GM12801 (cell line): ENCODE data around the gene ASPDH.

Experiments used
- TF ChIP-seq, protein P1 (sequence below): IDR thresholded peaks from one replicate; pipeline ENCODE4 v1.5.1; 2011; ENCODE audit warnings: control low read depth; ENCODE audit not compliant: insufficient read length; ENCODE audit errors: extremely low read depth

Gene ASPDH

DNA sequence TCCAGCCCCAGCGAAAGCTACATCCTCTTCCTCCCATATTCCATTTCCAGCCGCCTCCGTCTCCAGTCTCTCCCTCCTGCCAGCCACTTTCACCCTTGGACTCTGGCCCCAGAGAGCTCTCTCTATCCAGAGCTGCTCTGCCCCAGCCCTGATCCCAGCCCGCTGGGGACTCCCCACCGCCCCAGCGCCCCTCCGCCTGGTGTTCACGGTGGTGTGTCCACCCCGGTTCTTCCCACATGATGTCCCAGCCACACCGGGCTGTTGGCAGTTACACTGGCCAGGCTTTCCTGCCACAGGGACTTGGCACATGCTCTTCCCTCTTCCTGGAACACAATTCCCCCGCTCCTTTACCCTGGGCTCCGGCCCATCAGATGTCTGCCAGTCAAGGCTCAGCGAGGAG is 48.7 kb downstream of the ASPDH start:
- TF ChIP-seq, protein P1, sequence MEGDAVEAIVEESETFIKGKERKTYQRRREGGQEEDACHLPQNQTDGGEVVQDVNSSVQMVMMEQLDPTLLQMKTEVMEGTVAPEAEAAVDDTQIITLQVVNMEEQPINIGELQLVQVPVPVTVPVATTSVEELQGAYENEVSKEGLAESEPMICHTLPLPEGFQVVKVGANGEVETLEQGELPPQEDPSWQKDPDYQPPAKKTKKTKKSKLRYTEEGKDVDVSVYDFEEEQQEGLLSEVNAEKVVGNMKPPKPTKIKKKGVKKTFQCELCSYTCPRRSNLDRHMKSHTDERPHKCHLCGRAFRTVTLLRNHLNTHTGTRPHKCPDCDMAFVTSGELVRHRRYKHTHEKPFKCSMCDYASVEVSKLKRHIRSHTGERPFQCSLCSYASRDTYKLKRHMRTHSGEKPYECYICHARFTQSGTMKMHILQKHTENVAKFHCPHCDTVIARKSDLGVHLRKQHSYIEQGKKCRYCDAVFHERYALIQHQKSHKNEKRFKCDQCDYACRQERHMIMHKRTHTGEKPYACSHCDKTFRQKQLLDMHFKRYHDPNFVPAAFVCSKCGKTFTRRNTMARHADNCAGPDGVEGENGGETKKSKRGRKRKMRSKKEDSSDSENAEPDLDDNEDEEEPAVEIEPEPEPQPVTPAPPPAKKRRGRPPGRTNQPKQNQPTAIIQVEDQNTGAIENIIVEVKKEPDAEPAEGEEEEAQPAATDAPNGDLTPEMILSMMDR: no peak

DNA sequence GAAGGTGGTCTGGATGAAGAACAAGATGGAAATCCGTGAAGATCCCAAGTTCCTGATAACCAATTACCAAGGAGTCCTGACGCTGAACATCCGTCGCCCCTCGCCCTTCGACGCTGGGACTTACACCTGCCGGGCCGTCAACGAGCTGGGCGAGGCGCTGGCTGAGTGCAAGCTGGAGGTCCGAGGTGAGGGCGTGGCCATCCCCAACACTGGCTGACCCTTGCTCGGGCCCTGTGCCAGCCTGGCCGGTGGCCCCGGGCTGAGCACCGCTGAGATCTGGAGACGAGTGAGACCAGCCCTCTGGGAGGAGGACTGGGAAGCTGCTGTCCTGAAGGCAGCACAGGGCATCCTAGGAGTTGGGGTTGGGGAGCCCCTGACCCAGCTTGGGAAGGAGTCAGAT is 49.4 kb downstream of the ASPDH start:
- TF ChIP-seq, protein P1: no peak

DNA sequence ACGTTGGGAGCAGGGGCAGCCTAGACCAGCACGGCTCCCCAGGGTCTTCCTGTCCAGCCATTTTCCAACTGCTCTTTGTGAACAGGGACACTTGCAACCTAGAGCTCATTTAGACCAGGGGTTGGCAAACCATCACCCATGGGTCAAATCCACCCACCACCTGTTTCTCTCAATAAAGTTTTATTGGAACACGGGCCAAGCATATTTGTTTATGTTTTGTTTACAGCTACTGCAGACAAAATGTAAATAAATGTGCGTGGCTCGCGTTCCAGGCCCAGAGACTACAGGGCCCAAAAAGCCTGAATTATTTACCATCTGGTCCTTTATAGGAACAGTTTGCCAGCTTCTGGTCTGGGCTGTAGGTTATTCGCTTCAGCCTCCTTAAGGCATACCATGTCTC is 50.7 kb downstream of the ASPDH start:
- TF ChIP-seq, protein P1: no peak
